ENCODE data around the gene LPIN3.
A peak's percentile ranks its signal among the peaks of the same experiment; 100 is the strongest.
"Not testable (repeated sequence)": the region's sequence is repeated elsewhere in the genome, so short reads cannot be mapped to it uniquely, and the experiment has no call there.

Gene LPIN3

GRCh38 chr20:41340327-41341055, at the start of gene LPIN3:
Gene LPIN3, plus strand, starts transcription at chr20:41340821. Its CDS starts 4,983 bp downstream, at chr20:41345804.
- FAIRE-seq (no peak), DNase-seq (ENCODE audit: low spot score) (peak; percentile 95)

- no peak for FAIRE-seq
- DNase-seq (ENCODE audit: low spot score) = no peak
These were observed 47.2 kb upstream of the LPIN3 start for GRCh38 chr20:41293269-41294037.

- no peak for DNase-seq (ENCODE audit: low spot score)
These were observed 40.7 kb upstream of the LPIN3 start for GRCh38 chr20:41299899-41300298.

GRCh38 chr20:41300383-41300782, 40.2 kb upstream of the LPIN3 start:
- no peak for FAIRE-seq
- no peak for DNase-seq (ENCODE audit: low spot score)

More at GRCh38 chr20:41299899-41300298, 40.7 kb upstream of the LPIN3 start:
- no peak for FAIRE-seq

- DNase-seq (ENCODE audit: low spot score) (no peak), FAIRE-seq (no peak)
These were observed 39.7 kb upstream of the LPIN3 start for GRCh38 chr20:41300886-41301285.

GRCh38 chr20:41304002-41304401, 36.6 kb upstream of the LPIN3 start:
- FAIRE-seq = no peak

GRCh38 chr20:41304424-41305079, 36.1 kb upstream of the LPIN3 start:
- FAIRE-seq (no peak), DNase-seq (ENCODE audit: low spot score) (no peak)

More at GRCh38 chr20:41304002-41304401, 36.6 kb upstream of the LPIN3 start:
- DNase-seq (ENCODE audit: low spot score) = no peak

- FAIRE-seq (no peak), DNase-seq (ENCODE audit: low spot score) (no peak)
These were observed 34.4 kb upstream of the LPIN3 start for GRCh38 chr20:41306061-41306727.

- FAIRE-seq = no peak
- no peak for DNase-seq (ENCODE audit: low spot score)
These were observed 33.6 kb upstream of the LPIN3 start for GRCh38 chr20:41307021-41307420.

- DNase-seq (ENCODE audit: low spot score) (peak; percentile 14), FAIRE-seq (no peak)
These were observed 32.3 kb upstream of the LPIN3 start for GRCh38 chr20:41308290-41308711.

- DNase-seq (ENCODE audit: low spot score) (no peak), FAIRE-seq (no peak)
These were observed 31.8 kb upstream of the LPIN3 start for GRCh38 chr20:41308726-41309413.

GRCh38 chr20:41309817-41310216, 30.8 kb upstream of the LPIN3 start:
- no peak for DNase-seq (ENCODE audit: low spot score)
- no peak for FAIRE-seq

GRCh38 chr20:41312009-41312408, 28.6 kb upstream of the LPIN3 start:
- not testable (repeated sequence) for FAIRE-seq; DNase-seq (ENCODE audit: low spot score)

- no peak for DNase-seq (ENCODE audit: low spot score)
- no peak for FAIRE-seq
These were observed 26.2 kb upstream of the LPIN3 start for GRCh38 chr20:41314386-41314785.

GRCh38 chr20:41316051-41316450, 24.6 kb upstream of the LPIN3 start:
- FAIRE-seq = no peak

GRCh38 chr20:41316602-41317545, 23.7 kb upstream of the LPIN3 start:
- FAIRE-seq (no peak), DNase-seq (ENCODE audit: low spot score) (peak; percentile 85)

More at GRCh38 chr20:41316051-41316450, 24.6 kb upstream of the LPIN3 start:
- no peak for DNase-seq (ENCODE audit: low spot score)

- DNase-seq (ENCODE audit: low spot score) (peak; percentile 100), FAIRE-seq (no peak)
These were observed 22.9 kb upstream of the LPIN3 start, which contains the start of gene ZHX3 for GRCh38 chr20:41317546-41318270. Gene ZHX3, minus strand, starts transcription at chr20:41317731. Its CDS starts 112,815 bp downstream, at chr20:41204916.

GRCh38 chr20:41318271-41318649, 22.4 kb upstream of the LPIN3 start:
- DNase-seq (ENCODE audit: low spot score) (no peak), FAIRE-seq (no peak)

GRCh38 chr20:41320441-41320840, 20.2 kb upstream of the LPIN3 start:
- DNase-seq (ENCODE audit: low spot score) (no peak), FAIRE-seq (no peak)
